Liver (tissue), 9 donors: Measurements from ENCODE around the gene CBFB. TPM values are rescaled to one million over a fixed set of nuclear protein-coding genes. Genes with fewer than 3 reads are reported as not detected.

Experiments
- DNase-seq: peaks from one replicate; pipeline ENCODE4 v3.0.0-alpha.2; 2017; ENCODE audit warnings: low spot score
- H3K27ac ChIP-seq, 2 donors: one replicate each; pipeline ENCODE4 v1.7.0; 2013; ENCODE audit warnings: inconsistent platforms in 2 of 2, low read length in 2 of 2, control low read depth in 1 of 2, low read depth in 1 of 2, mild to moderate bottlenecking in 1 of 2
- H3K27me3 ChIP-seq, 4 donors: one replicate each; pipeline versions ENCODE4 v1.6.1 to v1.7.0; 2013; ENCODE audit warnings: low read length in 3 of 4, inconsistent platforms in 1 of 4, mild to moderate bottlenecking in 1 of 4, moderate library complexity in 1 of 4; ENCODE audit not compliant: control insufficient read depth in 4 of 4, insufficient read depth in 4 of 4
- H3K36me3 ChIP-seq, 4 donors: one replicate each; pipeline versions ENCODE4 v1.6.1 to v1.7.0; 2013; ENCODE audit warnings: low read length in 3 of 4, mild to moderate bottlenecking in 3 of 4, low read depth in 1 of 4, moderate library complexity in 1 of 4; ENCODE audit not compliant: control insufficient read depth in 4 of 4, insufficient read depth in 3 of 4
- H3K4me1 ChIP-seq, 4 donors: one replicate each; pipeline versions ENCODE4 v1.6.1 to v1.7.0; 2013; ENCODE audit warnings: low read length in 3 of 4, mild to moderate bottlenecking in 3 of 4, moderate library complexity in 1 of 4; ENCODE audit not compliant: control insufficient read depth in 4 of 4, insufficient read depth in 4 of 4
- H3K4me3 ChIP-seq, 3 donors: one replicate each; pipeline versions ENCODE4 v1.6.1 to v1.7.0; 2013; ENCODE audit warnings: low read length in 3 of 3, control low read depth in 1 of 3, low read depth in 1 of 3, mild to moderate bottlenecking in 1 of 3
- H3K9ac ChIP-seq, 2 donors: one replicate each; pipeline ENCODE4 v1.7.0; 2013; ENCODE audit warnings: low read length in 2 of 2, mild to moderate bottlenecking in 2 of 2, moderate library complexity in 2 of 2, control low read depth in 1 of 2, low read depth in 1 of 2
- H3K9me3 ChIP-seq, 4 donors: one replicate each; pipeline versions ENCODE4 v1.6.1 to v1.7.0; 2013; ENCODE audit warnings: low read length in 3 of 4; ENCODE audit not compliant: control insufficient read depth in 4 of 4
- EGR1 ChIP-seq, 2 donors: IDR thresholded peaks; 2 replicates each; pipeline ENCODE4 v1.6.1; 2016 to 2018; ENCODE audit warnings: antibody characterized with exemption in 2 of 2, low read depth in 2 of 2
- FOXA1 ChIP-seq: IDR thresholded peaks from 2 replicates; pipeline ENCODE4 v1.6.1; 2016; ENCODE audit warnings: antibody characterized with exemption
- GABPA ChIP-seq, 2 donors: IDR thresholded peaks in 1 of 2; conservative IDR thresholded peaks in 1 of 2; 2 replicates each; pipeline ENCODE4 v1.6.1; 2016; ENCODE audit warnings: antibody characterized with exemption in 2 of 2, mild to moderate bottlenecking in 1 of 2, moderate library complexity in 1 of 2
- HNF4A ChIP-seq, 2 donors: conservative IDR thresholded peaks; 2 replicates each; pipeline ENCODE4 v1.6.1; 2016; ENCODE audit warnings: antibody characterized with exemption in 2 of 2, mild to moderate bottlenecking in 2 of 2
- JUND ChIP-seq, 2 donors: IDR thresholded peaks; 2 replicates each; pipeline ENCODE4 v1.6.1; 2016; ENCODE audit warnings: antibody characterized with exemption in 2 of 2
- NR2F2 ChIP-seq: IDR thresholded peaks from 2 replicates; pipeline ENCODE4 v1.6.1; 2016; ENCODE audit warnings: antibody characterized with exemption
- RAD21 ChIP-seq, 2 donors: IDR thresholded peaks; 2 replicates each; pipeline ENCODE4 v1.6.1; 2016; ENCODE audit warnings: antibody characterized with exemption in 2 of 2, mild to moderate bottlenecking in 2 of 2
- RXRA ChIP-seq, 2 donors: IDR thresholded peaks; 2 replicates each; pipeline ENCODE4 v1.6.1; 2017 to 2018; ENCODE audit warnings: antibody characterized with exemption in 2 of 2, mild to moderate bottlenecking in 1 of 2
- SP1 ChIP-seq: IDR thresholded peaks from 2 replicates; pipeline ENCODE4 v1.6.1; 2018; ENCODE audit warnings: antibody characterized with exemption, mild to moderate bottlenecking
- YY1 ChIP-seq: IDR thresholded peaks from 2 replicates; pipeline ENCODE4 v1.6.1; 2016; ENCODE audit warnings: antibody characterized with exemption, mild to moderate bottlenecking
- WGBS: extraction: QIAGEN DNeasy Blood & Tissue Kit; methylation state at CpG from one replicate; pipeline ENCODE4 v1.1.7; 2013; 5-methylcytosine and 5-hydroxymethylcytosine counted together
- polyA plus RNA-seq, 2 donors: library from polyadenylated mRNA; stranded (reverse) in 1 of 2; unstranded in 1 of 2; fragments of 200-250 nt in 1 of 2; fragments of >200 nt in 1 of 2; fragmentation: Nextera tagmentation in 1 of 2; extraction: Ambion mirVana in 1 of 2; gene quantifications; one replicate each; pipeline versions ENCODE4 v1.2.1 to v1.2.3, GENCODE V29; 2013 to 2015
- total RNA-seq, 2 donors: library from RNA; depleted of rRNA; stranded (reverse); fragments of >200 nt; gene quantifications; one replicate each; pipeline ENCODE4 v1.2.3, GENCODE V29; 2014
- TF ChIP-seq, protein P1 (sequence below): IDR thresholded peaks from 2 replicates; pipeline ENCODE4 v1.6.1; 2016; ENCODE audit warnings: antibody characterized with exemption
- TF ChIP-seq, protein P2 (sequence below): fragments of 150-350 bp; IDR thresholded peaks from 2 replicates; pipeline ENCODE4 v1.5.1; 2017; ENCODE audit warnings: improper control_type of control experiment, low read depth, low read length; ENCODE audit not compliant: missing input control
- TF ChIP-seq, protein P3 (sequence below): IDR thresholded peaks from 2 replicates; pipeline ENCODE4 v1.6.1; 2016; ENCODE audit warnings: antibody characterized with exemption, mild to moderate bottlenecking
- TF ChIP-seq, protein P4 (sequence below): IDR thresholded peaks from 2 replicates; pipeline ENCODE4 v1.6.1; 2016; ENCODE audit warnings: antibody characterized with exemption
- TF ChIP-seq, protein P5 (sequence below): IDR thresholded peaks from 2 replicates; pipeline ENCODE4 v1.6.1; 2016; ENCODE audit warnings: antibody characterized with exemption
- donor health status: healthy.
- donor health status: healthy.
- donor health status: healthy.
- donor health status: healthy.
- donor health status: healthy.

The CBFB gene
- total and polyA plus RNA-seq, 4 donors: 6.8 to 19.3 (median 11.2) TPM

DNA sequence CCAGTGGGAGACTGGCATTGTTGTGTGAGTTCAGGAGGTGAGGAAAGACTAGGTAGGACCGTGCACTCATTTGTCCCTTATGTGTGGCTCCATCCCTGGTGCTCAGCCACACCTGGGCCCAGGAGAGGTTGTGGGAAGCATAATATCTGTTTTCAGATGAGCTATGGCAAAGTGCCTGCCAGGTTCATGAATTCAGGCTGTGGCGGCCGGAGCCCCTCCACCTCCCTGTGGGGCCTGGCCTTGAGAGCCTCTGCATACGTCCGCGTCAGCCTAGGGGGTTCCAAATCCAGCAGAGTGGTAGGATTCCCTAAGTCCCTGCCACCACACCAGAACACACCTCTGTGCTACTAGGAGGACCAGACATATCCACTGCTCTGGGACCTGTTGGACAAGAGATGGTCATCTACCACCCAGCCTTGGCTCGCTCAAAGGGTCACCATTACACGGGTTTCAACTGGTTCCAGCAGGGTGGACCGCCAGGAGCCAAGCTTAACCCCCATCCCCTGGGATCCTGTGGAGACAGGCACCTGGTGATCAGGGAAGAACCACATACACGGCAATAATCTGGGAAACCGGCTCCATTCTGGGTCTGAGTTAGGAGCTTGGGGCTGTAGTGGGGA lies 119.8 kb downstream of the CBFB start (continued):
- TF ChIP-seq FOXA1 (no peak), GABPA (IDR thresholded peaks at IDR 0.05 in 1 of 2, conservative IDR thresholded peaks at IDR 0.05 in 1 of 2) (no peak), HNF4A (conservative IDR thresholded peaks at IDR 0.05) (no peak), NR2F2 (no peak)

DNA sequence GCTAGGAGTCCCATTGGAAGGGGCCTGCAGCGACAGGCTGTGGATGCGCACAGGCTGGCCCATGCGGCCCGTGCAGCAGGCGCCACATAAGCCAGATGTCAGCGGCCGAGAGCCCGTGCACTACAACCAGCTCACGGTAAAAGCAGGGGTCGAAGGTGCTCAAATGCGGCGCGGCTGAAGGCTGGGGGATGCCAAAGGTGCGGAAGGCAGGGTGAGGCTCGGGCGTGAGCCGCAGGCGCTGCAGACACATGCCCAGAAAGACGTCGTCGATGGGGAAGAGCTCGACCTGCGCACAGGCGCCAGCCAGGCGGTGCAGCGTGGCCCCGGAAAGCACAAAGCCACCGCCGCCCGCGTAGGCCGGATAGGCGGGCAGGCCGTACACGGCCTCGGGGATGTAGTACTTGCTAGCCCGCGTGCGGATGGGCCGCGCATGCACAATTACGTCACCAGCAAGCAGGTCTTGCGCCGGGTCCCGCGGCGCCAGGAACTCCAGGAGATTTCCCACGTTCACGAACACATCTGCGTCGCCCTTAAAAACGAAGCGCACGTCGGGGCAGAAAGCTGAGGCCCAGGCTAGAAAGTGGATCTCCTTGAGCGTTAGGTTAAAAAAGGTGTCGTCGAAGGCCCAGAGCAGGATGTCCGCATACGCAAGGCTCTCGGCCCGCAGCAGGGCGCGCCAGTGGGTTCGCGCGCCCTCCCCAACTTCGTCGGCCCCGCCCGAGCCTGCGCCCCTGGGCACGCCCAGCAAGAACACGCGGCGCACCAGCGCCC lies 120.5 kb downstream of the CBFB start:
- TF ChIP-seq, protein P1, sequence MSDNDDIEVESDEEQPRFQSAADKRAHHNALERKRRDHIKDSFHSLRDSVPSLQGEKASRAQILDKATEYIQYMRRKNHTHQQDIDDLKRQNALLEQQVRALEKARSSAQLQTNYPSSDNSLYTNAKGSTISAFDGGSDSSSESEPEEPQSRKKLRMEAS: no peak
- TF ChIP-seq YY1 (no peak), RXRA (IDR thresholded peaks at IDR 0.05) (no peak), HNF4A (conservative IDR thresholded peaks at IDR 0.05) (no peak)
- TF ChIP-seq, protein P2, sequence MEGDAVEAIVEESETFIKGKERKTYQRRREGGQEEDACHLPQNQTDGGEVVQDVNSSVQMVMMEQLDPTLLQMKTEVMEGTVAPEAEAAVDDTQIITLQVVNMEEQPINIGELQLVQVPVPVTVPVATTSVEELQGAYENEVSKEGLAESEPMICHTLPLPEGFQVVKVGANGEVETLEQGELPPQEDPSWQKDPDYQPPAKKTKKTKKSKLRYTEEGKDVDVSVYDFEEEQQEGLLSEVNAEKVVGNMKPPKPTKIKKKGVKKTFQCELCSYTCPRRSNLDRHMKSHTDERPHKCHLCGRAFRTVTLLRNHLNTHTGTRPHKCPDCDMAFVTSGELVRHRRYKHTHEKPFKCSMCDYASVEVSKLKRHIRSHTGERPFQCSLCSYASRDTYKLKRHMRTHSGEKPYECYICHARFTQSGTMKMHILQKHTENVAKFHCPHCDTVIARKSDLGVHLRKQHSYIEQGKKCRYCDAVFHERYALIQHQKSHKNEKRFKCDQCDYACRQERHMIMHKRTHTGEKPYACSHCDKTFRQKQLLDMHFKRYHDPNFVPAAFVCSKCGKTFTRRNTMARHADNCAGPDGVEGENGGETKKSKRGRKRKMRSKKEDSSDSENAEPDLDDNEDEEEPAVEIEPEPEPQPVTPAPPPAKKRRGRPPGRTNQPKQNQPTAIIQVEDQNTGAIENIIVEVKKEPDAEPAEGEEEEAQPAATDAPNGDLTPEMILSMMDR: peak; percentile 11
- no peak overlapping the region for H3K9ac ChIP-seq
- H3K4me1 ChIP-seq: peaks cover 3 to 13% (median 8%) of the 10 kb centered on the region in 4 donors
- no peaks in the 10 kb centered on the region for H3K27me3 ChIP-seq
- WGBS: 48% methylated on average over 77 of the region's 77 CpGs
- no peaks in the 10 kb centered on the region for H3K9me3 ChIP-seq
- H3K4me3 ChIP-seq: no peak overlapping the region
- DNase-seq: no peak
- peaks cover 22 to 42% (median 36%) of the 10 kb centered on the region in 4 donors for H3K36me3 ChIP-seq
- no peak overlapping the region for H3K27ac ChIP-seq

DNA sequence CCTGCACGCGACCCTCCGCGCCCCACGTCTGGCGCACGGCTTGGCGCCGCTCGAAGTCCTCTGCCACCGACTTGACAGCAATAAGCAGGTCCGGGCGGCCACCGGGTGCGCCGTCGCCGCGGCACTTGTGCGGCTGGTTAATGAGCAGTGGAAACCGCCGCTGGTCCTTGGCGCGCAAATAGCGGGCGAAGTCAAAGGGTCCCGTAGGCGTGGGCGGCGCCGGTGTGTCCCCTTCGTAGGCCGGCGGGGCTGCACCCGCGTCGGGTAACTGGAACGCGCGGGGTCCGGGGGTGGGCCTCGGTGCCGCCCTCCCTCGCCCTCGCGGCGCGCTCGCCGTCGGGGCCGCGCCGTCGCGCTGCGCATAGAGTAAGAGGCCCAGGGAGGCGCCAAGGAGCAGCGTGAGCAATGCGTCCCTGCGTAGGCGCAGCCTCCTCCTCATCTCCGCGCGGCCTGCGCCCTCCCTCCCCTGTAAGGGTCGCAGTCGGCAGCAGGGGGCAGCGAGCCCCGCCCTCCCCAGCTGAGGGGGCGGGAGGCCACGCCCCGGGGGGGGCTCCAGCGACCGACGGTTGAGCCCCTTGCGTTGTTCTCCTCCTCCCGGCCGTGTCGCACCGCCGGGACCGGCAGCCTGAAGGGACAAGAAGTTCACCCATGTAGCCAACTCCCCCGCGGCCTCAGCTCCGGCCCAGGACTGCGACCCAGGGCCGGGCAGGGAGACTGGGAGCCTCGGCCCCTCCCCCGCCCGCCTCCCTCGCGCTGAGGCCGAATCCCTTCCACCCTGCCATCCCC lies 121.3 kb downstream of the CBFB start:
- Histone ChIP-seq H3K27ac (peak overlapping the region; percentile 61 to 79), H3K27me3 (no peaks in the 10 kb centered on the region), H3K4me3 (peak overlapping the region in 2 of 3 donors; percentile 1 to 54), H3K36me3 (peaks cover 14 to 34% (median 28%) of the 10 kb centered on the region in 4 donors), H3K9me3 (no peaks in the 10 kb centered on the region), H3K9ac (no peak overlapping the region), H3K4me1 (peaks cover 6 to 15% (median 11%) of the 10 kb centered on the region in 4 donors)
- peak; percentile 58 for DNase-seq
- 8% methylated on average over 94 of the region's 94 CpGs for WGBS
- TF ChIP-seq NR2F2 (no peak), SP1 (no peak), RAD21 (IDR thresholded peaks at IDR 0.05) (no peak), EGR1 (IDR thresholded peaks at IDR 0.05; ENCODE audit: low read depth in 2 of 2) (no peak), JUND (IDR thresholded peaks at IDR 0.05) (no peak)
- TF ChIP-seq, protein P3, sequence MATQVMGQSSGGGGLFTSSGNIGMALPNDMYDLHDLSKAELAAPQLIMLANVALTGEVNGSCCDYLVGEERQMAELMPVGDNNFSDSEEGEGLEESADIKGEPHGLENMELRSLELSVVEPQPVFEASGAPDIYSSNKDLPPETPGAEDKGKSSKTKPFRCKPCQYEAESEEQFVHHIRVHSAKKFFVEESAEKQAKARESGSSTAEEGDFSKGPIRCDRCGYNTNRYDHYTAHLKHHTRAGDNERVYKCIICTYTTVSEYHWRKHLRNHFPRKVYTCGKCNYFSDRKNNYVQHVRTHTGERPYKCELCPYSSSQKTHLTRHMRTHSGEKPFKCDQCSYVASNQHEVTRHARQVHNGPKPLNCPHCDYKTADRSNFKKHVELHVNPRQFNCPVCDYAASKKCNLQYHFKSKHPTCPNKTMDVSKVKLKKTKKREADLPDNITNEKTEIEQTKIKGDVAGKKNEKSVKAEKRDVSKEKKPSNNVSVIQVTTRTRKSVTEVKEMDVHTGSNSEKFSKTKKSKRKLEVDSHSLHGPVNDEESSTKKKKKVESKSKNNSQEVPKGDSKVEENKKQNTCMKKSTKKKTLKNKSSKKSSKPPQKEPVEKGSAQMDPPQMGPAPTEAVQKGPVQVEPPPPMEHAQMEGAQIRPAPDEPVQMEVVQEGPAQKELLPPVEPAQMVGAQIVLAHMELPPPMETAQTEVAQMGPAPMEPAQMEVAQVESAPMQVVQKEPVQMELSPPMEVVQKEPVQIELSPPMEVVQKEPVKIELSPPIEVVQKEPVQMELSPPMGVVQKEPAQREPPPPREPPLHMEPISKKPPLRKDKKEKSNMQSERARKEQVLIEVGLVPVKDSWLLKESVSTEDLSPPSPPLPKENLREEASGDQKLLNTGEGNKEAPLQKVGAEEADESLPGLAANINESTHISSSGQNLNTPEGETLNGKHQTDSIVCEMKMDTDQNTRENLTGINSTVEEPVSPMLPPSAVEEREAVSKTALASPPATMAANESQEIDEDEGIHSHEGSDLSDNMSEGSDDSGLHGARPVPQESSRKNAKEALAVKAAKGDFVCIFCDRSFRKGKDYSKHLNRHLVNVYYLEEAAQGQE: no peak
- TF ChIP-seq, protein P4, sequence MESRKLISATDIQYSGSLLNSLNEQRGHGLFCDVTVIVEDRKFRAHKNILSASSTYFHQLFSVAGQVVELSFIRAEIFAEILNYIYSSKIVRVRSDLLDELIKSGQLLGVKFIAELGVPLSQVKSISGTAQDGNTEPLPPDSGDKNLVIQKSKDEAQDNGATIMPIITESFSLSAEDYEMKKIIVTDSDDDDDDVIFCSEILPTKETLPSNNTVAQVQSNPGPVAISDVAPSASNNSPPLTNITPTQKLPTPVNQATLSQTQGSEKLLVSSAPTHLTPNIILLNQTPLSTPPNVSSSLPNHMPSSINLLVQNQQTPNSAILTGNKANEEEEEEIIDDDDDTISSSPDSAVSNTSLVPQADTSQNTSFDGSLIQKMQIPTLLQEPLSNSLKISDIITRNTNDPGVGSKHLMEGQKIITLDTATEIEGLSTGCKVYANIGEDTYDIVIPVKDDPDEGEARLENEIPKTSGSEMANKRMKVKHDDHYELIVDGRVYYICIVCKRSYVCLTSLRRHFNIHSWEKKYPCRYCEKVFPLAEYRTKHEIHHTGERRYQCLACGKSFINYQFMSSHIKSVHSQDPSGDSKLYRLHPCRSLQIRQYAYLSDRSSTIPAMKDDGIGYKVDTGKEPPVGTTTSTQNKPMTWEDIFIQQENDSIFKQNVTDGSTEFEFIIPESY: no peak
- TF ChIP-seq, protein P5, sequence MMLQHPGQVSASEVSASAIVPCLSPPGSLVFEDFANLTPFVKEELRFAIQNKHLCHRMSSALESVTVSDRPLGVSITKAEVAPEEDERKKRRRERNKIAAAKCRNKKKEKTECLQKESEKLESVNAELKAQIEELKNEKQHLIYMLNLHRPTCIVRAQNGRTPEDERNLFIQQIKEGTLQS: no peak
- TF ChIP-seq, protein P2: no peak
